IMR-90 (cell line): ENCODE data around the gene SCFD2.

Experiments used
- CTCF ChIP-seq: conservative IDR thresholded peaks from 2 replicates; pipeline ENCODE4 v1.5.1; 2012; ENCODE audit warnings: mild to moderate bottlenecking, low read depth, low read length, improper control_type of control experiment
- MAZ ChIP-seq: IDR thresholded peaks from 2 replicates; pipeline ENCODE4 v1.6.1; 2012; ENCODE audit warnings: low read depth, mild to moderate bottlenecking, low read length, improper control_type of control experiment, moderate library complexity, borderline replicate concordance
- POLR2A ChIP-seq: IDR thresholded peaks from 2 replicates; pipeline ENCODE4 v1.6.1; 2012; ENCODE audit warnings: mild to moderate bottlenecking, low read depth, low read length
- RCOR1 ChIP-seq: IDR thresholded peaks from 2 replicates; pipeline ENCODE4 v1.6.1; 2012; ENCODE audit warnings: mild to moderate bottlenecking, low read length, improper control_type of control experiment; ENCODE audit not compliant: insufficient replicate concordance
- USF2 ChIP-seq: fragments of 150-350 bp; IDR thresholded peaks from 2 replicates; pipeline ENCODE4 v1.6.1; 2017; ENCODE audit warnings: mild to moderate bottlenecking, antibody characterized with exemption, low read length, low read depth
- TF ChIP-seq, protein P1 (sequence below): fragments of 150-350 bp; IDR thresholded peaks from 2 replicates; pipeline ENCODE4 v1.6.1; 2016; ENCODE audit warnings: low read depth, mild to moderate bottlenecking, low read length, moderate library complexity, borderline replicate concordance

DNA sequence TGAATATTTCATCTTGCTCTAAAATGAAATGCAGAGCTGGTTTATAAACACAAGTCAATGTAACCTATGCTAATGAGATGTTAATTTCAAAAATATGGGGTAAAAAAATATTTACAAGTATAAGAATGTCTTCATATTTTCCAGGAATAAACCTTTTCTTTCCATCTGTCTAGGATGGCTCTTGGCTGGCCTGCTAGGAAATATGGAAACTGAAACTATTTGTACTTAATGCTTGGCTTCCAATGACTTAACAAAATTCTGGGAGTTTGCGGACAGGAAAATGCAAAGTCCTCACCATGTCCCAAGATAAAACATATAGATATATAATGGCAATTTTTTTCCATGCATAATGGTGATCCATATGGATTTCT is 168.1 kb downstream of the SCFD2 start:
- TF ChIP-seq RCOR1 (no peak), CTCF (no peak), POLR2A (no peak), MAZ (no peak), USF2 (no peak)
- TF ChIP-seq, protein P1, sequence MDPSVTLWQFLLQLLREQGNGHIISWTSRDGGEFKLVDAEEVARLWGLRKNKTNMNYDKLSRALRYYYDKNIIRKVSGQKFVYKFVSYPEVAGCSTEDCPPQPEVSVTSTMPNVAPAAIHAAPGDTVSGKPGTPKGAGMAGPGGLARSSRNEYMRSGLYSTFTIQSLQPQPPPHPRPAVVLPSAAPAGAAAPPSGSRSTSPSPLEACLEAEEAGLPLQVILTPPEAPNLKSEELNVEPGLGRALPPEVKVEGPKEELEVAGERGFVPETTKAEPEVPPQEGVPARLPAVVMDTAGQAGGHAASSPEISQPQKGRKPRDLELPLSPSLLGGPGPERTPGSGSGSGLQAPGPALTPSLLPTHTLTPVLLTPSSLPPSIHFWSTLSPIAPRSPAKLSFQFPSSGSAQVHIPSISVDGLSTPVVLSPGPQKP, result no peak
